HepG2 (cell line): Measurements from ENCODE around the gene GSDMA. TPM values are rescaled to one million over a fixed set of nuclear protein-coding genes. Genes with fewer than 3 reads are reported as not detected.

Source experiments
- CBX2 ChIP-seq, 2 experiments: fragments of 200-600 bp in 1 of 2; sonication (generic); formaldehyde crosslinking in 1 of 2; IDR thresholded peaks; 2 replicates each; pipeline versions ENCODE4 v1.7.0 to v1.8.1; 2018 to 2022; ENCODE audit warnings: low read depth in 2 of 2, low read length in 1 of 2, mild to moderate bottlenecking in 1 of 2, missing genetic modification reagents in 1 of 2
- CCAR2 ChIP-seq: fragments of 200-400 bp; formaldehyde crosslinking; optimal IDR thresholded peaks from 2 replicates; pipeline ENCODE3; 2018; ENCODE audit warnings: low read depth, mild to moderate bottlenecking, low read length, moderate library complexity
- FOXJ3 ChIP-seq: sonication (generic); formaldehyde crosslinking; IDR thresholded peaks from 2 replicates; pipeline ENCODE4 v1.4.0; 2020; ENCODE audit warnings: missing genetic modification reagents, mild to moderate bottlenecking, borderline replicate concordance
- FOXM1 ChIP-seq: sonication (generic); formaldehyde crosslinking; IDR thresholded peaks from 2 replicates; pipeline ENCODE4 v1.5.0; 2020; ENCODE audit warnings: missing genetic modification reagents
- HBP1 ChIP-seq: IDR thresholded peaks from 2 replicates; pipeline ENCODE4 v1.6.1; 2016; ENCODE audit warnings: low read depth, control low read depth
- HNF1A ChIP-seq, 2 experiments: sonication (generic) in 1 of 2; formaldehyde crosslinking in 1 of 2; IDR thresholded peaks; 2 replicates each; pipeline versions ENCODE4 v1.4.0 to v1.6.1; 2016 to 2020; ENCODE audit warnings: borderline replicate concordance in 1 of 2, low read depth in 1 of 2, mild to moderate bottlenecking in 1 of 2, missing genetic modification reagents in 1 of 2
- KDM6A ChIP-seq: IDR thresholded peaks from 2 replicates; pipeline ENCODE4 v1.6.1; 2016; ENCODE audit warnings: low read depth
- MAFK ChIP-seq, 2 experiments: IDR thresholded peaks in 1 of 2; conservative IDR thresholded peaks in 1 of 2; 2 replicates each; pipeline ENCODE4 v1.6.1; 2011; ENCODE audit warnings: improper control_type of control experiment in 2 of 2, low read length in 2 of 2
- NFKB2 ChIP-seq: sonication (generic); formaldehyde crosslinking; IDR thresholded peaks from 2 replicates; pipeline ENCODE4 v1.4.0; 2020; ENCODE audit warnings: missing genetic modification reagents, borderline replicate concordance
- NFYC ChIP-seq: IDR thresholded peaks from 2 replicates; pipeline ENCODE4 v1.6.1; 2016; ENCODE audit warnings: missing genetic modification reagents, missing compliant biosample characterization
- NKX3-1 ChIP-seq: sonication (generic); formaldehyde crosslinking; IDR thresholded peaks from 2 replicates; pipeline ENCODE4 v1.5.0; 2020; ENCODE audit warnings: missing genetic modification reagents
- RARA ChIP-seq: IDR thresholded peaks from 2 replicates; pipeline ENCODE4 v1.6.1; 2016; ENCODE audit warnings: missing genetic modification reagents, missing compliant biosample characterization
- RFXANK ChIP-seq: IDR thresholded peaks from 2 replicates; pipeline ENCODE4 v1.6.1; 2016
- SP2 ChIP-seq: sonication (generic); formaldehyde crosslinking; IDR thresholded peaks from 2 replicates; pipeline ENCODE4 v1.5.1; 2020; ENCODE audit warnings: mild to moderate bottlenecking, missing genetic modification reagents
- STAT5B ChIP-seq: sonication (generic); formaldehyde crosslinking; IDR thresholded peaks from 2 replicates; pipeline ENCODE4 v1.4.0; 2020; ENCODE audit warnings: missing genetic modification reagents
- TBP ChIP-seq: sonication (generic); formaldehyde crosslinking; IDR thresholded peaks from 2 replicates; pipeline ENCODE4 v1.5.0; 2020; ENCODE audit warnings: missing genetic modification reagents
- TP53 ChIP-seq: sonication (generic); formaldehyde crosslinking; conservative IDR thresholded peaks from 2 replicates; pipeline ENCODE4 v1.4.0; 2020; ENCODE audit warnings: missing genetic modification reagents
- ZNF292 ChIP-seq: sonication (generic); formaldehyde crosslinking; IDR thresholded peaks from 2 replicates; pipeline ENCODE4 v1.8.1; 2022; ENCODE audit warnings: mild to moderate bottlenecking, low read depth, missing genetic modification reagents, borderline replicate concordance
- ZNF30 ChIP-seq: sonication (generic); formaldehyde crosslinking; IDR thresholded peaks from 2 replicates; pipeline ENCODE4 v1.5.0; 2020; ENCODE audit warnings: mild to moderate bottlenecking, missing genetic modification reagents
- ZNF572 ChIP-seq: sonication (generic); formaldehyde crosslinking; IDR thresholded peaks from 2 replicates; pipeline ENCODE4 v1.5.1; 2020; ENCODE audit warnings: mild to moderate bottlenecking, missing genetic modification reagents
- ZNF776 ChIP-seq: sonication (generic); formaldehyde crosslinking; IDR thresholded peaks from 2 replicates; pipeline ENCODE4 v1.4.0; 2020; ENCODE audit warnings: mild to moderate bottlenecking, missing genetic modification reagents
- polyA plus RNA-seq, 8 experiments: library from polyadenylated mRNA; depleted of rRNA in 3 of 8; stranded (reverse) in 7 of 8; unstranded in 1 of 8; fragments of >200 nt; fragmentation: Illumina TruSeq in 4 of 8; extraction: Trizol in 4 of 8; gene quantifications; 2 replicates each; pipeline versions ENCODE4 v1.2.1 to v1.2.3, GENCODE V29; 2011 to 2016; ENCODE audit warnings: low read depth in 4 of 8, missing spikeins in 1 of 8, mixed read lengths in 1 of 8; ENCODE audit not compliant: insufficient read depth in 1 of 8
- total RNA-seq, 5 experiments: library from RNA; depleted of rRNA; stranded (reverse); fragments of >200 nt; fragmentation: Illumina TruSeq; extraction: Trizol; gene quantifications; 2 replicates each; pipeline ENCODE4 v1.2.3, GENCODE V29; 2016; ENCODE audit warnings: low read depth in 1 of 5
- TF ChIP-seq, protein P1 (sequence below): sonication (generic); formaldehyde crosslinking; IDR thresholded peaks from 2 replicates; pipeline ENCODE4 v1.9.0; 2021; ENCODE audit warnings: missing genetic modification reagents, mild to moderate bottlenecking, borderline replicate concordance

Gene GSDMA
- total and polyA plus RNA-seq, 2 of the 13 experiments (the other 11 are each of a cell fraction or from before 2014, with no cell fraction given): not detected

DNA sequence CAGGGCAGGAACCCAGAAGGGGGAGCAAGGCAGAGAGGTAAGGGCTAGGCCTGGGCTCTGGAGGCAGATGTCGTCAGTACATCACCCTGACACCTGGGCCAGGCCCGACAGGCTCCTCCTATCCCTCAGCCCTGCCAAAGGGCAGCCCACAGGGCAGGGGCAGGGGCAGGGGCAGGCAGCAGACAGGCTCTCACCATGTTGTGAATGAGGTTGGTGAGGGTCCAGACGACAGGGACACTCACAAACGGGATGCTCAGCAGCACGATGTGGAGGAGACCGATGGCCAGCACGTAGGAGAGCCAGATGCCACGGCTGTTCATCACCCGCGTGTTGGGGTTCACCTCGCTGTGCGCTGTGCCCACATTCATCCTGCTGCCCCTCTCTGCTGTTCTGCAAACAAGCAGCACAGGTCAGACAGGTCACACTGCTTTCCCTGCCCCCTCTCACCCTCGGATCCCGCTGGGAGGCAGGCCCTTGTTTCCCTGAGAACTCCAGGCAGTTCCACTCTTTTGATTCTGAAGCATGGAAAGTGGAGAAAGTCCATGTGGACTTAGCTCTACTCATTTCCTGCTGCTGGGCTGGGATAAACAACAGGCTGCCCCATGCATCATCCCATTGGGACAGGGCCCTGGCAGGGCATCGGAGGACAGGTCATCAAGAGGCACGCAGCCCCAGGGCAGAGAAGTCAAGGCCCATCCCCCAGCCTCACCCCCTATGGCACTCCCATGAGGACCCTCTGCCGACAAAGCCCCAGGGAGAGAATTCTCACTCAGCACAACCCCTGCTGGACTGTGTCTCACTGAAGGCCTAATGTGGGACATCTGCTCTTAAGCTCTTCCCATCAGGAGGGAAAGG lies 38.7 kb upstream of the GSDMA start (continued):
- no peak for TF ChIP-seq CBX2 (IDR thresholded peaks at IDR 0.05; ENCODE audit: low read depth, low read length)
- peak; percentile 77; the same call in 1 of the 2 replicates for TF ChIP-seq CBX2 (CRISPR knock-in tag; IDR thresholded peaks at IDR 0.05; ENCODE audit: low read depth)
- TF ChIP-seq NKX3-1 (CRISPR knock-in tag): 0 out of 2 replicates have a peak, but pooled peaks have one; percentile 83
- TF ChIP-seq CCAR2: no peak
- TF ChIP-seq, protein P1, sequence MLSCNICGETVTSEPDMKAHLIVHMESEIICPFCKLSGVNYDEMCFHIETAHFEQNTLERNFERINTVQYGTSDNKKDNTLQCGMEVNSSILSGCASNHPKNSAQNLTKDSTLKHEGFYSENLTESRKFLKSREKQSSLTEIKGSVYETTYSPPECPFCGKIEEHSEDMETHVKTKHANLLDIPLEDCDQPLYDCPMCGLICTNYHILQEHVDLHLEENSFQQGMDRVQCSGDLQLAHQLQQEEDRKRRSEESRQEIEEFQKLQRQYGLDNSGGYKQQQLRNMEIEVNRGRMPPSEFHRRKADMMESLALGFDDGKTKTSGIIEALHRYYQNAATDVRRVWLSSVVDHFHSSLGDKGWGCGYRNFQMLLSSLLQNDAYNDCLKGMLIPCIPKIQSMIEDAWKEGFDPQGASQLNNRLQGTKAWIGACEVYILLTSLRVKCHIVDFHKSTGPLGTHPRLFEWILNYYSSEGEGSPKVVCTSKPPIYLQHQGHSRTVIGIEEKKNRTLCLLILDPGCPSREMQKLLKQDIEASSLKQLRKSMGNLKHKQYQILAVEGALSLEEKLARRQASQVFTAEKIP (CRISPR knock-in tag): no peak
- peak; percentile 92; the same call in 1 of the 2 replicates for TF ChIP-seq RFXANK
- peak; percentile 93; the same call in 1 of the 2 replicates for TF ChIP-seq TP53 (CRISPR knock-in tag)
- TF ChIP-seq FOXJ3: peak; percentile 97
- 0 out of 2 replicates have a peak, but pooled peaks have one; percentile 92 for TF ChIP-seq TBP (CRISPR knock-in tag)
- peak; percentile 99 for TF ChIP-seq RARA (CRISPR knock-in tag)
- peak; percentile 74; the same call in 1 of the 2 replicates for TF ChIP-seq ZNF572 (CRISPR knock-in tag)
- TF ChIP-seq MAFK (conservative IDR thresholded peaks at IDR 0.05 in 1 of 2, IDR thresholded peaks at IDR 0.05 in 1 of 2; ENCODE audit: low read length in 2 of 2): no peak
- no peak for TF ChIP-seq SP2 (CRISPR knock-in tag)
- peak; percentile 95 for TF ChIP-seq STAT5B (CRISPR knock-in tag)
- peak; percentile 99 for TF ChIP-seq KDM6A (CRISPR knock-in tag)
- peak; percentile 61 for TF ChIP-seq NFYC (CRISPR knock-in tag)
- peak; percentile 97 for TF ChIP-seq NFKB2 (CRISPR knock-in tag)
- peak; percentile 95 for TF ChIP-seq ZNF776 (CRISPR knock-in tag)
- TF ChIP-seq HBP1 (CRISPR knock-in tag): peak; percentile 95; the same call in 1 of the 2 replicates
- no peak for TF ChIP-seq ZNF30 (CRISPR knock-in tag)
- TF ChIP-seq HNF1A (IDR thresholded peaks at IDR 0.05; ENCODE audit: low read depth): peak; percentile 54; the same call in 1 of the 2 replicates
- no peak; the same call in 1 of the 2 replicates for TF ChIP-seq HNF1A (CRISPR knock-in tag; IDR thresholded peaks at IDR 0.05; ENCODE audit: borderline replicate concordance)
- TF ChIP-seq ZNF292 (CRISPR knock-in tag): peak; percentile 78; the same call in 1 of the 2 replicates
- TF ChIP-seq FOXM1 (CRISPR knock-in tag): no peak
